Measurements from ENCODE around the gene SGSM2.

Gene SGSM2

DNA sequence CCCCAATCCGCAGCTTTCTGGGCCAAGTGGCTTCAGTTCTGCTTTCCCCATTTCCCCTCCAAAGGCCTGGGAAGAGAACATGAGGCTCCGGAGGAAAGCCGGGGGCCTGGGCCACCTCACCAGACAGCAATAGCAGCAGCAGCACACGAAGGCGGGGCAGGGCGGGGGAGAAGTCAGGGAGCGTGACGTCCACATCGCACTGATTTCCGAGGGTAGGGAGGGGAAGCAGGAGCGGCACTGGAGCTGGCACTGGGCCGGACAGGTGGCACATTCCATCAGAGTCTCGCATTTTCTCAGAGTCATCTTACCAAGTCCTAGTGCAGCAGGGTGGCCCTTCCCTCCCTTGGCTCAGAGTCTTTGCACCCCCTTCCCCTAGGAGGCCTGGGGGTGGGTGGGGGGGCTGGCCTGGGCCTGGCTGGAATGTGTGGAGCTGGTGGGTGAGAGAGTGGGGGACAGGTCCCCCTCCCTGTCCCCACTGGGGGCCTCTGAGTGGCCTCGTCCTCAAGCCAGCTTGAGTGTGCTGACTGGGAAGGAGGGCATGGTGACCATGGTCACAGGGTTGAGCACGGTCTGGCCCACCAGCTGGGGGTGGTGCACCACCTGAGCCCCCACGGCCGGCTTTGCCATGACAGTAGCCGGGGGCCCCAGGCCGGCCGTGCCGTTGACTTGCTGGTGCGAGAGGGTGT is 49.2 kb downstream of the SGSM2 start:
- H3K4me3 Mint-ChIP-seq: no peak overlapping the region
- H3K36me3 Mint-ChIP-seq (ENCODE audit: insufficient read depth): peaks cover 26% of the 10 kb centered on the region
- H3K9me3 Mint-ChIP-seq: no peaks in the 10 kb centered on the region
- H3K27me3 Mint-ChIP-seq: no peaks in the 10 kb centered on the region
- DNase-seq (ENCODE audit: low spot score in 2 of 2) (no peak), ATAC-seq (replicated peaks; ENCODE audit: extremely low read depth, poor library complexity, severe bottlenecking) (no peak)
- H3K4me1 Mint-ChIP-seq: peaks cover 24% of the 10 kb centered on the region
- H3K27ac Mint-ChIP-seq (ENCODE audit: low read depth): peak overlapping the region; percentile 41

DNA sequence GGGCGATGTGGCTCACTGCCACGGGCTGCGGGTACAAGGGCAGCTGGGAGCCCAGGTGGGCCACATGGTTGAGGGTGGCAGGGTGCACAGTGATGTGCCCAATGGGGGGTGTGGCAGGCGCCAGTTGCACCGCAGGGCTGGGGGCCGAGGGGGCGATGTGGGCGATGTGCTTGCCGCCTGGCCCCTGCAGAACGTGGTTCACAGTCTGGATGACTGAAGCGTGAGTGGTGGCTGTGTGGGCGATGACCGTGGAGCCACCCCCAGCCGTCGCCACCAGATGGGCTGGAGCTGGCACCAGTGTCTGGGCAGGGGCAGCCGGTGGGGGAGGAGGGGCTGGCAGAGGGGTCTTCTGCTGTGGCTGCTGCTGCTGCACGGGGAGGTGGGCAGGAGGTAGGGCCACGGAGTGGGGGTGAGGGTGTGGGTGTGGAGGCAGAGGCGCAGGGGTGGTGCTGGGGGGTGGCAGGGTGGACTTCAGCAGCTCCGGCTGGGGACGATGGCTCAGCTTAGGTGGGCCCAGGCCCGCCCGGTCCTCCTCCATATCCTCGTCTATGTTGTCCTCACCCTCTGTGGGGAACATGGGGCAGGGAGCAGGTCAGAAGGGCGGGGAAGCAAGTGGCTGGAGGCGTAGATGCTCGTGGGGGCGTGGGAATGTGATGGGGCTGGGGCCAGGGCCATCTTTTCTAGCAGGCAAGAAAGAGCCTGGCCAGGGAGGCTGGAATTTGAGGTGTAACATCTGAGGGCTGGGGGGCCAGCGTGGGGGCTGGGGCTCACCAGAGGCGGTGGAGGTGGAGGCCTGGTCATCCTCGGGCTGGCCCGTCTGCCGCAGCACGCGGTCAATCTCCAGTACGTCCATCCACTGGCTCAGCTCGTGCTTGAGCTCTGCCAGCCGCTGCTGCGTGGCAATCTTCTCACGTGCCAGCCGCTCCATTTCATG is 50.1 kb downstream of the SGSM2 start:
- no peak overlapping the region for H3K4me3 Mint-ChIP-seq
- peaks cover 29% of the 10 kb centered on the region for H3K36me3 Mint-ChIP-seq (ENCODE audit: insufficient read depth)
- peaks cover 32% of the 10 kb centered on the region for H3K4me1 Mint-ChIP-seq
- no peaks in the 10 kb centered on the region for H3K9me3 Mint-ChIP-seq
- no peak for ATAC-seq (replicated peaks; ENCODE audit: extremely low read depth, poor library complexity, severe bottlenecking)
- no peaks in the 10 kb centered on the region for H3K27me3 Mint-ChIP-seq
- peak overlapping the region; percentile 81 for H3K27ac Mint-ChIP-seq (ENCODE audit: low read depth)
- no peak for DNase-seq (ENCODE audit: low spot score in 2 of 2)

DNA sequence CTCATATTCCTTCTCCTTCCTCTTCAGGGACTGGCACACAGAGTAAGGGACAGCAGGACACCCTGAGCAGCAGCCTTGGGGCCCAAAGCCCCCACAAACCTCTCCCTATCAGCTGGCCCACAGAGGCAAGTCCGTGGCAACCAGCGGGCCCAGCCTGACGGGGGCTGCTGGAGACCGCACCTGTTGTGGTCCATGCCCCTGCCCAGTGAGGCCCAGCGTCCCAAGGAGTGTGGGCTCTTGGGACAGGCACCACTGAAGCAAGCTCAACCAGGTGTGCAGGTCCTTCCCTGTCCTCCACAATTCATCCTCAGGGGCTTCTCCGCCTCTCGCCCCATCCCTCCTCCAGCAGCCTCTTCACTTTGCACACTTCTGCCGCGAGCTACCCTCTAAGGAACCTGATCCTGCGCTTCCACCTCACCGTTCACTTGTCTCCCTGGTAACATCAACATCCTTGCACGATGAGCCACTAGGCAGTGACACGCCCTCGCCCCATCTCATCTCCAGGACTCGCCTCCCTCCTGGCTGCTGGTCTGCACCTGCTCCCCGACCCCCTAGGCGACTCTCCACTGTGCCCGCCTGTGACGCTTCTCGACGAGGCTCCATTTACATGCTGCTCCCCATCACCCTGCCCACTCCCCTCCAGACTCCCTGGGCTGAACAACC is 50.9 kb downstream of the SGSM2 start:
- Mint-ChIP-seq H3K4me1 (peaks cover 34% of the 10 kb centered on the region), H3K36me3 (ENCODE audit: insufficient read depth) (peaks cover 30% of the 10 kb centered on the region), H3K27me3 (no peaks in the 10 kb centered on the region), H3K27ac (ENCODE audit: low read depth) (peak overlapping the region; percentile 81), H3K9me3 (no peaks in the 10 kb centered on the region), H3K4me3 (peak overlapping the region; percentile 35)
- DNase-seq (ENCODE audit: low spot score in 2 of 2) (no peak), ATAC-seq (replicated peaks; ENCODE audit: extremely low read depth, poor library complexity, severe bottlenecking) (no peak)

DNA sequence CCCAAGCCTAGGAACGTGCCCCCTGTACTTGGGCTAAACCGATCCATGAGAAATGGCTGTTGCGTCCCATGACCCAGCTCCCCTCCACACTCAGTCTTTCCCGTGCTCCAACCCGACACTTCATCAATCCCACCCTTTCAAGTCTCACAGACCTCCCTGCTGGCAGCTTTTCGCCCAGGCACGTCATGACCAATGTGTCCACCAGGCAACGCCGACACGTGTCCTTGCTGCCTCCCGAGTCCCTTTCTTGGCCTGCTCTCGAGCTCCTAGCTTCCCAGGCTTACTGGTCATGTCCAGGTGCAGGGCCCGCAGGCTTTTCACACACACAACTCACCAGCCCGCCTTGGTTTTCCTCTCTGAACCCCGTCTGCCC is 51.4 kb downstream of the SGSM2 start:
- H3K36me3 Mint-ChIP-seq (ENCODE audit: insufficient read depth): peaks cover 35% of the 10 kb centered on the region
- H3K27me3 Mint-ChIP-seq: no peaks in the 10 kb centered on the region
- peaks cover 34% of the 10 kb centered on the region for H3K4me1 Mint-ChIP-seq
- no peak for DNase-seq (ENCODE audit: low spot score in 2 of 2)
- H3K27ac Mint-ChIP-seq (ENCODE audit: low read depth): peak overlapping the region; percentile 81
- no peak for ATAC-seq (replicated peaks; ENCODE audit: extremely low read depth, poor library complexity, severe bottlenecking)
- no peaks in the 10 kb centered on the region for H3K9me3 Mint-ChIP-seq
- peak overlapping the region; percentile 35 for H3K4me3 Mint-ChIP-seq

DNA sequence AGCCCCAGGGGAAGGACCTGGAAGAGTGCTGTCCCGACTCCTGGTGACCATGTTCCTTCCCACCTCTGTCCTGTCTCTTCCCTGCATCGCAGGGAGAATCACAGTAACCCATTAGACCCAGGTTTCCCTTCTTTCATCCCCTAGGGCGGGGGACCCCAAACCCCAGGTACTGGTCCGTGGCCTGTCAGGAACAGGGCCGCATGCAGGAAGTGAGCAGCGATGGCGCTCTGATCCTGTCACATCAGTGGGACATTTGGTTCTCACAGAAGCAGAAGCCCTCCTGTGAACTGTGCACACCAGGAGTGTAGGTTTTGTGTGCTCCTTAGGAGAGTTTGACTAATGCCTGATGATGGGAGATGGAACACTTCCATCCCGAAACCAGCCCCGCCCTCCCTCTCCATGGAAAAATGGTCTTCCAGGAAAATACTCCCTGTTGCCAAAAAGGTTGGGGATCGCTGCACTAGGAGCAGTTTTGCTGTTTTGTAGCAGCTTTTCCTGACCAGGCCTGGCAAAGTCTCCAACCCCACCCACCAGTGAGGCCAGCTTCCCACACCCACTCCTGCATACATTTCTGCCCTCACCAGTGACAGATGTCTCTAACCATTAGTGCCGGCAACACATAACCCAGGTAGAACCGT is 53.0 kb downstream of the SGSM2 start:
- Mint-ChIP-seq H3K27me3 (no peaks in the 10 kb centered on the region), H3K27ac (ENCODE audit: low read depth) (peak overlapping the region; percentile 81), H3K36me3 (ENCODE audit: insufficient read depth) (peaks cover 37% of the 10 kb centered on the region), H3K4me3 (no peak overlapping the region), H3K4me1 (peaks cover 39% of the 10 kb centered on the region), H3K9me3 (no peaks in the 10 kb centered on the region)
- DNase-seq (ENCODE audit: low spot score in 2 of 2): no peak
- no peak for ATAC-seq (replicated peaks; ENCODE audit: extremely low read depth, poor library complexity, severe bottlenecking)

DNA sequence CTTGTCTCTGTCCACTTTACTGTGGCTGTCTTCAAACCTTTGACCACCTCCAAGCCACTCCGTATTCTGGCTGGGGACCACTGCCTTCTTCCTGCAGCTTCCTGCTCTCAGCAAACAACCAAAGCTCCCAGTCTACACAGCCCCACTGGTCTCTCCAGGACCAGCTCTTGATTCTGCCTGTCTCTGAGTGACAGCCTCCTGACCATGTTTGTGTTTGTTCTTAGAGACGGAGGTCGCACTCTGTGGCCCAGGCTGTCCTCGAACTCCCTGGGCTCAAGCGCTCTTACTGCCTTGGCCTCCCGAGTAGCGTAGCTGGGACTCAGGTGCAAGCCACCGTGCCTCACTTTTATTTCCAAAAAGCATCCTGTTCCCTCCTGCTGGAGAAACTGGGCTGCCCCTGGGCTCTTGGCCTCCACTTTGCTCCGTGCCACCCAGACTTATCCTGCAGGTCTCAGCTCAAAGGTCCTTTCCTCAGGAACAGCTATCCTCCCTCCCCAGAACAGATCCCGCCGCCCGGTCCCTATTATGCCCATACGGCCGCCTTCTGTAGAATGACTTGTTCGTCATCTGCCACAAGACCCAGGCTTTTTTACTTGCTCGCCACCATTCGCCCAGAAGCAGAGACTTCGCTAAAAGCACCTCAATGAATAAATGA is 54.4 kb downstream of the SGSM2 start:
- Mint-ChIP-seq H3K36me3 (ENCODE audit: insufficient read depth) (peaks cover 33% of the 10 kb centered on the region), H3K4me3 (peak overlapping the region; percentile 88), H3K27me3 (no peaks in the 10 kb centered on the region), H3K4me1 (peaks cover 47% of the 10 kb centered on the region), H3K27ac (ENCODE audit: low read depth) (peak overlapping the region; percentile 98), H3K9me3 (no peaks in the 10 kb centered on the region)
- DNase-seq (ENCODE audit: low spot score in 2 of 2): no peak
- ATAC-seq (replicated peaks; ENCODE audit: extremely low read depth, poor library complexity, severe bottlenecking): no peak

DNA sequence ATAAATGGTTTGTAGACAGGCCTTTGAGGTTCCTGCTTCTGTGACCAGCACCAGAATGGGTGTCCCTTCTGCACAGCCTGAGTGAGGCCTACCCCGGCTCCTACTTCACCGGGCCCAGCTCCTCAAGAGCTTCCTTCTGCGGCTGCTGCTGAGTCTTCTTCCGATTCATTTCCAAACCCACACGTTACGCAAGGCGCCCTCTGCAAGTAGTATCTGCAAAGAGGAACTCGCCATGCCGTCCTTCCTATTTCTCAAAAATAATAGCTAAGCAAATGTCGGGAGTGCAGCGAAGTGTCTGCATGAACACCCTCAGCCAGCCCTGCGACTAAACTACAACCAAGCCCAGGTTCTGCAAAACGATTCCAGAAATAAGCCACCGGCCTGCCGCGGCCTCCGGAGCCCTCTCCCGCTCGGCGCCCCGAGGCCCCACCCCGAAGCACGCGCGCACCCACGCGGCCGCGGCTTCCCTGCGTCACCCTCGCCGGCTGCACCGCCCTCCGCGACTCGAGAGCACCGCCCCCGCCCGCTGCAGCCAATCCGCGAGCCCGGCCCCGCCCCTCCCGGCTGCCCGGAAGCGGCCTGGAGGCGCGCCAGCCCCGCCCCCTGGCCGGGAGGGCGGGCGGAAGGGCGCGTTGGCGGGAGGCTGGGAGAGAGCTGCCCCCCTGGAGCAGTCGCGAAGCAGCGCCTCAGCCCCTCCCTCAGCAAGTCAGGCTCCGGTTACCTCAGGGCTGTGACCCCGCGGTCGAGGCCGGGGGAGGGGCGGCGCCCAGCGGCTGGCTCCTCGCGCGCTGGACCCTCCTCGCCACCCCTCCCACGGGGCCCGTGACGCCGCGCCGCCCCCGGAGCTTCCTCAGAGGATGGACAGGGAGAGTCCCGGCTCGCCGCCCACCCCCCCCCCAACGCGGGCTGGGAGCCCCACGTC is 55.2 kb downstream of the SGSM2 start:
- ATAC-seq (replicated peaks; ENCODE audit: extremely low read depth, poor library complexity, severe bottlenecking) (peak; percentile 57), DNase-seq (ENCODE audit: low spot score in 2 of 2) (peak; percentile 96 to 97)
- H3K27me3 Mint-ChIP-seq: no peaks in the 10 kb centered on the region
- H3K36me3 Mint-ChIP-seq (ENCODE audit: insufficient read depth): peaks cover 33% of the 10 kb centered on the region
- H3K9me3 Mint-ChIP-seq: no peaks in the 10 kb centered on the region
- H3K4me3 Mint-ChIP-seq: peak overlapping the region; percentile 88
- H3K27ac Mint-ChIP-seq (ENCODE audit: low read depth): peak overlapping the region; percentile 98
- peaks cover 52% of the 10 kb centered on the region for H3K4me1 Mint-ChIP-seq

DNA sequence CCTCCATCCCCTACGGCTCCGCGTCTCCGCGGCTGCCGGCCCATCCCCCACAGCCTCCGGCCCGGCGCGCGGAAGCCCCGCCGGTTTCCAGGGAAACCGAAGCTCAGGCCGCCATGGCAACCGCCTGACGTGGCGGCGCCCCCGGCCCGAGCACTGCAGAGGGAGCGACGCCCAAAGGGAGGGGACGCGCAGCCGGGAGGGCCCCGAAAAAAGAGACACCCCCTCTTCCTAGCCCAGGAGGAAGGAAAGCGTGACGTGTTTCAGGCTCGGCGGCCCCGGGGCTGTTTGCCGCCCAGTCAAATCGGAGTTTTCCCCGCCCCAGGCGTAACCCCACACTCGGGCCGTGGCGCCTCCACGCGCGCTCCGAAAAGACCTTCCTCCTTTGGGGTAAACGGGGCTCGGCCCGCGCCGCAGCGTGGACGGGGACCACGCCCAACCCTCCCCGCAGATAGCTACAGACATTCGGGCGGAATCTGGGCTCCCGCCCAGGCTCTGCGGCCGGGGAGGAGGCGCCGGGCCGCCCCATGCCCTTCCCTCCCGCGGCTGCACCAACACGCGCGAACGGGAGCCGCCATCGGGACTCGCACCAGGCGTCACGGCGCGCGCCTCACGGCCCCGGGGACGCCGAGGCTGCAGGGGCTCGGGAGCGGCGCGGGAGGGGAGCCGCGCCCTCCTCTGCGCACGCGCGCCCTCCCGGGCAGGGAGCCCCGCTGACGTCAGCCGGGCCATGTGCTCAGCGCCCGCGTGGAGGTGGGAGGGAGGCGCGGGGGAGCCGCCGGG is 56.1 kb downstream of the SGSM2 start:
- DNase-seq (ENCODE audit: low spot score in 2 of 2): peak; percentile 81 to 89
- Mint-ChIP-seq H3K4me1 (peaks cover 54% of the 10 kb centered on the region), H3K36me3 (ENCODE audit: insufficient read depth) (peaks cover 30% of the 10 kb centered on the region), H3K9me3 (no peaks in the 10 kb centered on the region), H3K4me3 (peak overlapping the region; percentile 88), H3K27ac (ENCODE audit: low read depth) (peak overlapping the region; percentile 98), H3K27me3 (no peaks in the 10 kb centered on the region)
- peak; percentile 63 for ATAC-seq (replicated peaks; ENCODE audit: extremely low read depth, poor library complexity, severe bottlenecking)

DNA sequence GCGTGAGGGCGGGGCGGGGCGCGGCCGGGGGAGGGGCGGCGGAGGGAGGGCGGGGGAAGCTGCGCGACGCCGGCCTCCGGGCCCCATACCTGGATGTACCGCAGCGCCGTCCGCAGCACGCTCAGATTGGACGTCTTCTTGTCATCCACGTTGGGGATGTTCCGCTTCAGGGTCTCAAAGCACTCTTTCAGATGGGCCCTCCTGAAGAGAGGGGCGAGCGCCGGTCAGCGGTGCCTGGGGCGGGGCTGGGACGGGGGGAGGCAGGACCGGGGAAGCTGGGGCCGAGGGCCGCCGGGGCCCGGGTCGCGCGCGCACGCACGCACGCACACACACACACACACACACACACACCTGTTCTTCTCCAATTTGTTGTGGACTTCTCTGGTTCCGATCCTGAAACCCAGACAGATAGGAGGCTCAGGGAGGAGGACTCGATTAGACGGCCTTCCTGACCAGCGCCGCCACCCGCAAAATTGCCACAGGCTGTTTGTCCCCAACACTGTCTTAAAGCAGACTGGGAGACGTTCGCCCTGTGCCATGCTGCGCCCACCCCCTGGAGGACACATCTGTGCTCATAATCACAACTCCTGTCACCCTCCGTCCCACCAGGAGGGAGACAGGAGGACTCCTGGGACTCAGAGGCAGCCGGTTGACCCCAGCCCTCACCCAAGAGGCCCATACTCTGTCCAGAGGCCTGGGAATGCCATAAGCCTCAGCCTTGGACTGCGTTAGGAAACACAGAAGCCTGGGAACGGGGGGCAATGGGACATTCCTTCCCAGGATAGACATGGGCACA is 56.9 kb downstream of the SGSM2 start:
- DNase-seq (ENCODE audit: low spot score in 2 of 2): no peak
- no peak for ATAC-seq (replicated peaks; ENCODE audit: extremely low read depth, poor library complexity, severe bottlenecking)
- peaks cover 32% of the 10 kb centered on the region for H3K36me3 Mint-ChIP-seq (ENCODE audit: insufficient read depth)
- H3K4me1 Mint-ChIP-seq: peaks cover 54% of the 10 kb centered on the region
- peak overlapping the region; percentile 89 for H3K27ac Mint-ChIP-seq (ENCODE audit: low read depth)
- no peaks in the 10 kb centered on the region for H3K27me3 Mint-ChIP-seq
- no peaks in the 10 kb centered on the region for H3K9me3 Mint-ChIP-seq
- peak overlapping the region; percentile 88 for H3K4me3 Mint-ChIP-seq

DNA sequence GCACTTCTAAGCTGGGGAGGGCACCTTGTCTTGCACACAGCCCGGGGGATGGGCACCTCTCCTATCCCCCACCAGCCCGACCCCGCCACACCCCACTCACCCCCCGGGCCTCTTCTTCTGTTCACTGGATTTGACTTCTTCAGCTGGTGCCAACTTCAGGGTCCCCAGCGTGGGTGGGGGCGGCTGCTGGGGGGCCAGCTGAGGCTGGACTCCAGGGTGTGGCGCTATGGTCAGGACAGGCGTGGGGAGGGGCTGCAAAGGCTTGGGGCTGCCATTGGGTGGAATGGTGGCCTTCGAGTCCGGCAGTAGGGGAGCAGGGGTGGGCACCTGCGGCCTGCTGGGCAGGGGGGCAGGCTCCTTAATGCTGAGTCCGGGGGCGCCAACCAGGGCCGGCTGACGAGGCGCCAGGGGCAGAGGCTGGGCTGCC is 57.5 kb downstream of the SGSM2 start:
- DNase-seq (ENCODE audit: low spot score in 2 of 2) (no peak), ATAC-seq (replicated peaks; ENCODE audit: extremely low read depth, poor library complexity, severe bottlenecking) (no peak)
- no peaks in the 10 kb centered on the region for H3K9me3 Mint-ChIP-seq
- H3K27ac Mint-ChIP-seq (ENCODE audit: low read depth): peak overlapping the region; percentile 89
- no peaks in the 10 kb centered on the region for H3K27me3 Mint-ChIP-seq
- H3K4me1 Mint-ChIP-seq: peaks cover 54% of the 10 kb centered on the region
- H3K36me3 Mint-ChIP-seq (ENCODE audit: insufficient read depth): peaks cover 33% of the 10 kb centered on the region
- peak overlapping the region; percentile 88 for H3K4me3 Mint-ChIP-seq
